ENCODE data around the gene CPT1C.
"Not testable (repeated sequence)": the region's sequence is repeated elsewhere in the genome, so short reads cannot be mapped to it uniquely, and the experiment has no call there.

The CPT1C gene

DNA sequence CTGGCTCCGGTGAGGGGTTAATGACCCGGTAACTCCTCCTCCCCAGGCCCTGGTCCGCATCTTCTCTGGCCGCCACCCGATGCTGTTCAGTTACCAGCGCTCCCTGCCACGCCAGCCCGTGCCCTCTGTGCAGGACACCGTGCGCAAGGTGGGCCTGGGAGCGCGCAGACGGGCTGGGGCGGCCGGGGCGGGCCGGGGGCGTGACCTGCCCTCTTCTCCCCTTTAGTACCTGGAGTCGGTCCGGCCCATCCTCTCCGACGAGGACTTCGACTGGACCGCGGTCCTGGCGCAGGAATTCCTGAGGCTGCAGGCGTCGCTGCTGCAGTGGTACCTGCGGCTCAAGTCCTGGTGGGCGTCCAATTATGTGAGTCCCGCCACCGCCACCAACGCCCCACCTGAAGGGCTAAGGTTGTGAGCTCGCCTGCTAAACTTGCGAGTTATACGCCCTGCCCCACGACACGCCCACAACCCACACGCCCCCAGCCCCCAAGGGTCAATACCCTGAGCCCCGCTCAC lies 10.4 kb downstream of the CPT1C start:
- DNase-seq (ENCODE audit: low read depth in 2 of 2, low spot score in 1 of 2), result no peak

DNA sequence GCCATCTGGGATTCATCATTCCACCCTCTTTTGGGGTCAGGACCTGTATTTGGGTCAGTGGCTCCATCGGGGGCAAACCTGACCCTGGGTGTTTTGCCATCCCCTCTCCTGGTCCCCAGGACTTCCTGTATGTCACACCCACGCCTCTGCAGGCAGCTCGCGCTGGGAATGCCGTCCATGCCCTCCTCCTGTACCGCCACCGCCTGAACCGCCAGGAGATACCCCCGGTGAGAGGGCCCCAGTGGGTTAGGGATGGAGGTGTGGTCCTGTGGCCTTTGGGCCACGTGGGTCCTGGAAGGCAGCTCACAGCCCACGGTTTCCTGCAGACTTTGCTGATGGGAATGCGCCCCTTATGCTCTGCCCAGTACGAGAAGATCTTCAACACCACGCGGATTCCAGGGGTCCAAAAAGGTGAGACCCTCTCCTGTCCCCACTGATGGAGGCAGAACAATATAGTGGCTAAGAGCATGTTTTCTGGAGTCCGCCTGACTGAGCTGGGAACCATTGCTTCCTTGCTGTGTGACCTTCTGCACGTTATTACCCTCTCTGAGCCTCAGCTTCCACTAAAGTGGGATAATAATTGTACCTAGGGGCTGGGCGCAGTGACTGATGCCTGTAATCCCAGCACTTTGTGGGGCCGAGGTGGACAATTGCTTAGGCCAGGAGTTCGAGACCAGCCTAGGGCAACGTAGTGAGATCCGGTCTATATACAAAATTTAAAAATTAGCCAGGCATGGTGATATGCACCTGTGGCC lies 14.1 kb downstream of the CPT1C start:
- DNase-seq (ENCODE audit: low read depth in 2 of 2, low spot score in 1 of 2), result no peak

DNA sequence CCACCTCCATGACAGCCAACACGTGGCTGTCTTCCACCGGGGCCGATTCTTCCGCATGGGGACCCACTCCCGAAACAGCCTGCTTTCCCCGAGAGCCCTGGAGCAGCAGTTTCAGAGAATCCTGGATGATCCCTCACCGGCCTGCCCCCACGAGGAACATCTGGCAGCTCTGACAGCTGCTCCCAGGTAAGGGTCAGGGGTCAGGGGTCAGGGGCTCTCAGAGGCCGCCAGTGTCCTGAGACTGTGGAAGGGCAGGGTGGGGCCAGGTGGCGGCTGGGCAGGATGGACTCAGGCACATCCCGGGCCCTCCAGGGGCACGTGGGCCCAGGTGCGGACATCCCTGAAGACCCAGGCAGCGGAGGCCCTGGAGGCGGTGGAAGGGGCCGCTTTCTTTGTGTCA lies 15.0 kb downstream of the CPT1C start:
- no peak for DNase-seq (ENCODE audit: low read depth in 2 of 2, low spot score in 1 of 2)

DNA sequence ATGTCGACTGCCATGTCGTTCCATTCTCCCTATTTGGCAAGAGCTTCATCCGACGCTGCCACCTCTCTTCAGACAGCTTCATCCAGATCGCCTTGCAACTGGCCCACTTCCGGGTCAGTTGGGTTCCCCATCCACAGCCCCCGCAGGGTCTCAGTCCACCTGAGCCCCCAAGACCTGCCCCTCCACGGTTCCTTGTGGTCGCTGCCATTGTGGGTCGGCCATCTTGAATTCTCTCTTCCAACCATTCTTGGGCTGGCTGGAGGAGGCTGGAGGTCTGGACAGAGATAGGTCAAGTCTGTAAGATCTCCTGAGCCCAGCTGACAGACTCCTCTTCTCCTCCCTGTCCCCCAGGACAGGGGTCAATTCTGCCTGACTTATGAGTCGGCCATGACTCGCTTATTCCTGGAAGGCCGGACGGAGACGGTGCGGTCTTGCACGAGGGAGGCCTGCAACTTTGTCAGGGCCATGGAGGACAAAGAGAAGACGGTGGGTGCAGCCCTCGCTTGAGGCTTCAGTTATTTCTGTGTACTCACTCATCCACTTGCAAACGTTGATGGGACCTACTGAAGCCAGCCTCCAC lies 19.5 kb downstream of the CPT1C start:
- no peak for DNase-seq (ENCODE audit: low read depth in 2 of 2, low spot score in 1 of 2)

DNA sequence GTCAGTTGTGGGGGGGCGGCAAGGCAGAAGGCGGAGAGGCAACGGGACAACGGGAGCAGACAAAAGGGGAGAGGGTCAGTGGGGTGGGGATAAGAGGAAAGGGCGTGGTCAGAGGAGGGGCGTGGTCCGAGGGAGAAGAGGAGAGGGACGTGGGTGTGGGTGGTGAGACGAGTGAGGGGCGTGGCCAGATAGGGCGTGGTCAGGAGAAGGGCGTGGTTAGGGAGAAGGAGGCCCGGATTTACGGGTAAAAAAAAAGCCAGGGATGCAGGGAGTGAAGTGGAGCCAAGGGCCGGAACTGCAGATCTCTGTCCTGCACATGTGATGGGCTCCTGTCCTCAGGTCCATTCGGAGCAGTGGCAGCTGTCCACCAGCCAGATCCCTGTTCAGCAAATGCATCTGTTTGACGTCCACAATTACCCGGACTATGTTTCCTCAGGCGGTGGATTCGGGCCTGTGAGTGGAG lies 21.5 kb downstream of the CPT1C start:
- DNase-seq (ENCODE audit: low read depth in 2 of 2, low spot score in 1 of 2), result no peak

GRCh38 chr19:49713236-49713845 lies 22.4 kb downstream of the CPT1C start:
- no peak for DNase-seq (ENCODE audit: low read depth in 2 of 2, low spot score in 1 of 2)

- no peak for DNase-seq (ENCODE audit: low read depth in 2 of 2, low spot score in 1 of 2)
Observed at GRCh38 chr19:49716154-49716553, 25.2 kb downstream of the CPT1C start.

DNA sequence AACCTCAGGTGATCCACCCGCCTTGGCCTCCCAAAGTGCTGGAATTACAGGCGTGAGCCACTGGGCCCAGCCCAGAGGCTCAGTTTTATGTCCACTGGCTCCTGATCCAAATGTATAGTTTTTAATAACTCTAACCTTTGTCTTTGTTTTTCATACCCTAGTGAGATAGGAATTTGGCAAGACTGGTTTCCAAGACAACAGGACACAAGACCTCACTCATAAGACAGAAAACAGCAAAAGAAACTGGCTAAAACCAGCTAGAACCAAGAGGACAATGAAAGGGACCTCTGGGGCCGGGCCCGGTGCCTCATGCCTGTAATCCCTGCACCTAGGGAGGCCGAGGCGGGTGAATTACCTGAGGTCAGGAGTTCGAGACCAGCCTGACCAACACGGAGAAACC lies 27.6 kb downstream of the CPT1C start:
- DNase-seq (ENCODE audit: low read depth in 2 of 2, low spot score in 1 of 2), result no peak

DNA sequence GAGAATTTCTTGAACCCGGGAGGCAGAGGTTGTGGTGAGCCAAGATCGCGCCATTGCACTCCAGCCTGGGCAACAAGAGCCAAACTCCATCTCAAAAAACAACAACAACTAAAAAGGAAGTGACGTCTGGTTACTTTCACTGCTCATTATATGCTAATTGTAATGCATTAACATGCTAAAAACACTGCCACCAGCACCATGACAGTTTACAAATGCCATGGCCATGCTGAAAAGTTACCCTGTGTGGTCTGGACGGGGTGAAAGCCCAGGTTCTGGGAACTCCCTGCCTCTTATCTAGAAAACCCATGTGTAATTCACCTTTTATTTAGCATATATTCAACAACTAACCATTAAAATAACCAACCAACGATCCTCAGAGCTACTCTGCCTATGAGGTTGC lies 28.1 kb downstream of the CPT1C start:
- no peak for DNase-seq (ENCODE audit: low read depth in 2 of 2, low spot score in 1 of 2)

GRCh38 chr19:49719420-49719819 lies 28.5 kb downstream of the CPT1C start:
- DNase-seq (ENCODE audit: low read depth in 2 of 2, low spot score in 1 of 2), result not testable (repeated sequence)

DNA sequence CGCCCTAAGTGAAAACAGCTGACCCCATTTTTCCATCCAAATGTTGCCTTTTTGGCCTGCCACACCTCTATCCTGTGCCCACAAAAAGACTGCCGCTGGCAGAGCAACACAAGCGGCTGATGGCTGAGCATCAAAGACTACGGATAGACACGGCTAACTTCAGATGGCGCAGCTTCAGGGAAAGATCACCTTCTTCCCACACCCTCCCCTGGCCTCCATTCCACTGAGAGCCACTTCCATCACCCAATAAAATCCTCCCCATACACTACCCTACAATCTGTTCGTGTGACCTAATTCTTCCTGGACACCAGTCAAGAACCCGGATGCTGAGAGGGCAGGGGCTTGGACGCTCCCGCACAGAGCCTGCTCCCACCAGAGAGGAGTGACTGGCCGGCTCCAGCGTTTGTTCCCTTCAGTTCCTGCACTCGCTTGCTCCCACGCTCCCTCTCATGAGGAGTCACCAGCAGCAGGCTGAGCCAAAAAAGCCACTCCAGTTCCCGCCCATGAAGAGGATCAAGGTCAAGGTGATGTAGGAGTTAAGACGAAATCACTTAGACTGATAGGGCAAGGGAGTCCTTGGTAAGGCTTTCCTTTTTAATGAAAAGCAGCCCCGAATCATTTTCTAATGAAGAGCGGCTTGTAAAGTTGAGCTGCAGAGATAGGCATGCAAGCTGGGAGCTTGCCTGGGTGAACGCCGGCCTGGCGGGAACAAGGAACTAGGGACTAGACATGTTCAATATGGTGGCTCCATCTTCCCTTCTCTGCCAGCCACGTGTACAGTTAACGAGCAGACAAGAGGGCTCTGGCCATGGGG lies 36.5 kb downstream of the CPT1C start:
- no peak for DNase-seq (ENCODE audit: low read depth in 2 of 2, low spot score in 1 of 2)

GRCh38 chr19:49730166-49730565 lies 39.2 kb downstream of the CPT1C start:
- no peak for DNase-seq (ENCODE audit: low read depth in 2 of 2, low spot score in 1 of 2)

DNA sequence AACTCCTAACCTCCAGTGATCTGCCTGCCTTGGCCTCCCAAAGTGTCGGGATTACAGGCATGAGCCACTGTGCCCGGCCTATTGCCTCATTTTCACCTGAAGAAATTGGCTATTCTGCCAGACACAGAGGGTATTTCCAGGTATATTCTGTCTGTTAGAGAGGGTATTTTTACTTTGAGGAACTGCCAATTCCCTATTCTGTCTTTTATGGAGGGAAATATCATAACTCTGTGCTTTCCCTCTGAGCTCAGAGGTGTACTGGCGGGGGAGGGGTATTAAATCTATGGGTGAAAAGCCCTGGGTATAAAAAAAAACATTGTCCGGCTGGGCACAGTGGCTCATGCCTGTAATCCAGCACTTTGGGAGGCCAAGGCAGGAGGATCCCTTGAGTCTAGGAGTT lies 47.4 kb downstream of the CPT1C start:
- no peak for DNase-seq (ENCODE audit: low read depth in 2 of 2, low spot score in 1 of 2)

DNA sequence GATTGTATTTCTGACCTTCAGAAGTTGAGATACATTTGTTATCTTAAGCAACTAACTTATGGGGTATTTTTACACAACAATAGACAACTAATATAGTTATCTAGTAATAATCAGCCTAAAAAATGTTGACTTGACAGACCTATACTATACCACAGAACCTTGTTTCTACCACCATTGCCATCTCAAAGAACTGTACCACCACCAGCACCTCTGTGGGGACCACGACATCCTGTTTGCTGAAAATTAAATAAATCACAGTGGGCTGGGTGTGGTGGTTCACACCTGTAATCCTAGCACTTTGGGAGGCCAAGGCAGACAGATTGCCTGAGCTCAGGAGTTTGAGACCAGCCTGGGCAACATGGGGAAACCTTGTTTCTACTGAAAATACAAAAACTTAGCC lies 48.2 kb downstream of the CPT1C start:
- no peak for DNase-seq (ENCODE audit: low read depth in 2 of 2, low spot score in 1 of 2)

DNA sequence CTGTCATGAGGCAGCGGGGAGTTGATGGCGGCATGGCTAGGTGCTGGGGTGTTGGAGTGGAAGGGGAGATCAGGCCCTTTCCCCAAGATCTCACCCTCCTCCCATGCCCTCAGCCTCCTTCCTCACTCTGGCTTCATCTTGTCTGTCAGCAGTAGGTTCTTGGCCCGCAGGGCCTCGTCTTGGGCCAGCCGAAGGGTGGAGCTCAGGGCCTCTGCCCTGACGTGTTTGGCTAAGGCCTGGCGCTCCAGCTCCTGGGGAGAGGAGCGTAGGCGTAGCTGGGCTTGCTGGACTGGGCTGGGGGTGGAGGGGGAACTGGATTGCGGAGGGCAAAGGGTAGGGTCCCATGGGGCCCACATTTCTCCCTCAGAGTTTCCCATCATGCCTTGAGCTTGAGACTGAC lies 49.0 kb downstream of the CPT1C start:
- DNase-seq (ENCODE audit: low read depth in 2 of 2, low spot score in 1 of 2), result no peak

- DNase-seq (ENCODE audit: low read depth in 2 of 2, low spot score in 1 of 2), result no peak
Observed at GRCh38 chr19:49741210-49741844, 50.4 kb downstream of the CPT1C start.

- no peak for DNase-seq (ENCODE audit: low read depth in 2 of 2, low spot score in 1 of 2)
Observed at GRCh38 chr19:49744946-49745381, 54.0 kb downstream of the CPT1C start.

DNA sequence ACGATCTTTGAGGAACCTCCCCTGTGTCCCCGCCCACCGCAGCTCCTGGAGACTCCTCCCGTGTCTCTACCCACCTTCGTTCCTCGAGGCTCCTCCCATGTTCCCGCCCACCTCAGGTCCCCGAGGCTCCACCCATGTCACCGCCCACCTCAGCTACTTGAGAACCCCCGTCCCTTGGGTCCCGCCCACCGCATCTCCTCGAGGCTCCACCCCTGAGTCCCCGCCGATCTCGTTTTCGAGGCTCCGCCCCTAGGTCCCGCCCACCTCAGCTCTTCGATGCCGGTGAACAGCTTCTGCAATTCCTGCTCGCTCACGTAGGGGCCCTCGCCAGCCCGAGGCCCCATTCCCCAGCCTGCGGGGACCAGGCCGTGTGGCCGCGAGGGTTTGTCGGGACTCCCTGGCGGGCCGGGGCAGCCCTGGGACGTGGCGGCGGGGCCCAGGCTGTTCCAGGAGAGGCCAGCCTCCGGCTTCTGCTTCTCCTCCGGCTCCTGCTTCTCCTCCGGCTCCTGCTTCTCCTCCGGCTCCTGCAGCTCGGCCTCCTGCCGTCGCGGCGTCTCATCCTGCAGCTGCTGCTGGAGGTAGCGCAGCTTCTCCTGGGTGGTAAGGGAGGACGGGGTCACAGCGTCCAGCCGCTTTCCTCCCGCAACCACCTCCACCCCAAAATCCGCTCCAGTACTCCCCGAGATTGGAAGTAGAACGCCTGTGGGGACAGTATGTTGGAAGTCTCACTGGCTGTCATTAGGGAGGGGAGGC lies 55.5 kb downstream of the CPT1C start:
- DNase-seq (ENCODE audit: low read depth in 2 of 2, low spot score in 1 of 2), result peak in 1 of 2 donors; percentile 21

DNA sequence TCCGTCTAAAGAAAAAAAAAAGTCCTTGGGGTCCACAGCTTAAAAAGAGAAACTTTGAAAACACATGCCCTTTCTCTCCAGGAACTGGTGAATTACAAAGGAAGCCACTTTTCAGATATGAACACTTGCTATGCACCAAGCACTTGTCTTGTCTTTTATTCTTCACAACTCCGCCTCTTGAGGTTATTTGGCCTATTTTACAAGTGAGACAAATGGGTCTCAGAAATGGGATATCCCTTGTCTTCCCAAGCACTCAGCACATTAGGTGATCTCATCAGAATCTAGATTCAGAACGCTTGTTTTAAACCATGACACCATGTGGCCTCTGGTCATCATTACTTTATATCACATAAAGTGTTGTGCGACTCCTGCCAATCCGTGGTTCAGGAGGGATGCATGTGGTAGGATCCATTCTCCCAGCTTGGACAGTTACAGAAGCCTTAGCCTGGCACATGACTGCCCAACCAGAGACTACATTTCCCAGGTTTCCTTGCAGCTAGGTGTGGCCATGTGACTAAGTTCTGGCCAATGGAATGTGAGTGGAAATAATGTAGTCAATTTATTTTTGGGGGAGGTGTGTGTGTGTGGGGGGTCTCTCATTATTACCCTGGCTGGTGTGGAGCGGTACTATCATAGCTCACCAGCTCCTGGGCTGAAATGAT lies 58.3 kb downstream of the CPT1C start:
- DNase-seq (ENCODE audit: low read depth in 2 of 2, low spot score in 1 of 2), result no peak

- no peak for DNase-seq (ENCODE audit: low read depth in 2 of 2, low spot score in 1 of 2)
Observed at GRCh38 chr19:49749771-49750170, 58.9 kb downstream of the CPT1C start.

Measured in stimulated activated CD8-positive, alpha-beta memory T cell treated with anti-CD3 and anti-CD28 coated beads, Interleukin-4, amount 100 ng/mL, for 4 hours (primary cell).